ENCODE measurements around the gene RRP1.
"Not testable (repeated sequence)": the region's sequence is repeated elsewhere in the genome, so short reads cannot be mapped to it uniquely, and the experiment has no call there.

The RRP1 gene

GRCh38 chr21:43816611-43817071 lies 27.3 kb downstream of the RRP1 start:
- H3K4me3 Mint-ChIP-seq: no peak overlapping the region
- peaks cover 4% of the 10 kb centered on the region for H3K4me1 Mint-ChIP-seq
- peaks cover 8% of the 10 kb centered on the region for H3K9me3 Mint-ChIP-seq
- TF ChIP-seq CTCF (IDR thresholded peaks at IDR 0.05; ENCODE audit: unreplicated experiment in 3 of 3): no peak
- no peak overlapping the region for H3K27ac Mint-ChIP-seq
- H3K36me3 Mint-ChIP-seq (ENCODE audit: low read depth): peaks cover 4% of the 10 kb centered on the region
- H3K27me3 Mint-ChIP-seq (ENCODE audit: low read depth): no peaks in the 10 kb centered on the region

- H3K4me3 Mint-ChIP-seq: no peak overlapping the region
- no peaks in the 10 kb centered on the region for H3K27me3 Mint-ChIP-seq (ENCODE audit: low read depth)
- peaks cover 8% of the 10 kb centered on the region for H3K9me3 Mint-ChIP-seq
- H3K36me3 Mint-ChIP-seq (ENCODE audit: low read depth): peaks cover 4% of the 10 kb centered on the region
- peaks cover 3% of the 10 kb centered on the region for H3K4me1 Mint-ChIP-seq
- H3K27ac Mint-ChIP-seq: no peak overlapping the region
- no peak for TF ChIP-seq CTCF (IDR thresholded peaks at IDR 0.05; ENCODE audit: unreplicated experiment in 3 of 3)
Observed at GRCh38 chr21:43817157-43818086, 28.0 kb downstream of the RRP1 start.

- H3K27me3 Mint-ChIP-seq (ENCODE audit: low read depth): no peaks in the 10 kb centered on the region
- TF ChIP-seq CTCF (IDR thresholded peaks at IDR 0.05; ENCODE audit: unreplicated experiment in 3 of 3): no peak
- peaks cover 4% of the 10 kb centered on the region for H3K36me3 Mint-ChIP-seq (ENCODE audit: low read depth)
- no peaks in the 10 kb centered on the region for H3K4me1 Mint-ChIP-seq
- H3K4me3 Mint-ChIP-seq: no peak overlapping the region
- no peak overlapping the region for H3K27ac Mint-ChIP-seq
- H3K9me3 Mint-ChIP-seq: peaks cover 8% of the 10 kb centered on the region
Observed at GRCh38 chr21:43818685-43819084, 29.3 kb downstream of the RRP1 start.

- Mint-ChIP-seq H3K9me3 (peaks cover 12% of the 10 kb centered on the region), H3K4me1 (no peaks in the 10 kb centered on the region), H3K27me3 (ENCODE audit: low read depth) (no peaks in the 10 kb centered on the region), H3K27ac (no peak overlapping the region), H3K36me3 (ENCODE audit: low read depth) (peaks cover 4% of the 10 kb centered on the region), H3K4me3 (no peak overlapping the region)
- no peak for TF ChIP-seq CTCF (IDR thresholded peaks at IDR 0.05; ENCODE audit: unreplicated experiment in 3 of 3)
Observed at GRCh38 chr21:43819511-43820405, 30.4 kb downstream of the RRP1 start.

- no peak overlapping the region for H3K4me3 Mint-ChIP-seq
- H3K27ac Mint-ChIP-seq: no peak overlapping the region
- no peaks in the 10 kb centered on the region for H3K4me1 Mint-ChIP-seq
- H3K27me3 Mint-ChIP-seq (ENCODE audit: low read depth): no peaks in the 10 kb centered on the region
- peaks cover 12% of the 10 kb centered on the region for H3K9me3 Mint-ChIP-seq
- H3K36me3 Mint-ChIP-seq (ENCODE audit: low read depth): peaks cover 4% of the 10 kb centered on the region
- no peak for TF ChIP-seq CTCF (IDR thresholded peaks at IDR 0.05; ENCODE audit: unreplicated experiment in 3 of 3)
Observed at GRCh38 chr21:43820466-43820865, 31.1 kb downstream of the RRP1 start.

- not testable (repeated sequence) for H3K4me1 Mint-ChIP-seq; H3K4me3 Mint-ChIP-seq; H3K36me3 Mint-ChIP-seq (ENCODE audit: low read depth)
Observed at GRCh38 chr21:43822166-43822565, 32.8 kb downstream of the RRP1 start.

GRCh38 chr21:43822741-43823140 lies 33.4 kb downstream of the RRP1 start:
- H3K27ac Mint-ChIP-seq; H3K4me3 Mint-ChIP-seq; H3K27me3 Mint-ChIP-seq (ENCODE audit: low read depth); H3K36me3 Mint-ChIP-seq (ENCODE audit: low read depth); H3K4me1 Mint-ChIP-seq: not testable (repeated sequence)
- peaks cover 12% of the 10 kb centered on the region for H3K9me3 Mint-ChIP-seq

More at GRCh38 chr21:43822166-43822565, 32.8 kb downstream of the RRP1 start:
- not testable (repeated sequence) for H3K27ac Mint-ChIP-seq; H3K27me3 Mint-ChIP-seq (ENCODE audit: low read depth)
- H3K9me3 Mint-ChIP-seq: peaks cover 12% of the 10 kb centered on the region
